ENCODE results near the gene TRDMT1.

TRDMT1 gene

DNA sequence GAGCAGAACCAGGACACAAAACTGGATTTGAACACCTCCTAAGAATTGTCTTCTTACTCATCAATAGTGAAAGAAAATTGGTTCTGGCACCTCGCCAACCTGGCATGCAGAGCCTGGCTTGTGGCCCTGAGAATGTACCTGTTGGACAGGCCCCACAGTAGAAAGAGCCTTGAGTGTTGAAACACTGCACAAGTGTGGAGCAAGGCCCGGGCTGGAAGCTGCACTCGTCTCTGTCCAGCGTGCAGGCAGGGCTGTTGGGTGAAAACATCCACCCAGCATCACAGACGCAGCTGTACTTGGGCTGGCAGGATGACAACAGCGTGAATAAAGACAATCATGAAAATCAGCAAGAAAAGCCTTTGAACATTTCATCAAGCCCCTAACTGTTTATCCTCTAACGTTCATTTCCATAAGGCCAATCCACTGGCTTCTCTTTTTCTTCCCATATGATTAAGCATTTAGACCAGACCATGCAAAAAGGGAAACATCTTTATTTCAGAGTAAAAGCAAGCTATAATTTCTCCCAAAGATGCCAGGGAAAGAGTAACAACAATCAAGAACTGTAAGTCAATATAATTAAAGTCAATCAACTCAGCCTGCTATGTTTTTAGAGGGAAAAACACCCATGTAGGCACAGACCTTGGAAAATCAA, 87.5 kb downstream of the TRDMT1 start:
- TF ChIP-seq CTCF (conservative IDR thresholded peaks at IDR 0.05; ENCODE audit: control insufficient read depth, insufficient read depth, low read depth, low read length), result no peak
- no peak overlapping the region for H3K4me3 ChIP-seq (ENCODE audit: control insufficient read depth, low read depth, low read length)
- DNase-seq (ENCODE audit: low read depth), result peak; percentile 67

DNA sequence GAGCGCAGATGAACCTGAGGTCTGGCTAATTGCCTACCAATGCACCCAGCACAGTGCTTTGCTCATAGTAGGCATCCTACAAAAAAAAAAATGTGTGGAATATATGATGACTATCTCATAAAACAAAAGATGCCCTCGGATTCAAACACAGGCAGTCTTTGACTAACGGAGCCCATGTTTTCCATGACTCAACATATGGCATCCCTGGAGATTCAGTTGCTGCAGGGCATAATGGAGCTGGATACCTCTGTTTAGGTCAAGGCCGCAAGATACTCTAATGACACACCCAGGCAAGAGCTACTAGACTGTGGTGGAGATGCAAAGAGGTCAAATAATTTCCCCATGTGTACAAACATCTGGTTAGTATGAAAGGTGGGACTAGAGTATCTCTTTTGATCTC, 88.1 kb downstream of the TRDMT1 start:
- no peak for TF ChIP-seq CTCF (conservative IDR thresholded peaks at IDR 0.05; ENCODE audit: control insufficient read depth, insufficient read depth, low read depth, low read length)
- no peak overlapping the region for H3K4me3 ChIP-seq (ENCODE audit: control insufficient read depth, low read depth, low read length)
- peak; percentile 11 for DNase-seq (ENCODE audit: low read depth)

GRCh38 chr10:17112566-17112965, 88.9 kb downstream of the TRDMT1 start:
- no peak for TF ChIP-seq CTCF (conservative IDR thresholded peaks at IDR 0.05; ENCODE audit: control insufficient read depth, insufficient read depth, low read depth, low read length)
- DNase-seq (ENCODE audit: low read depth), result no peak
- no peak overlapping the region for H3K4me3 ChIP-seq (ENCODE audit: control insufficient read depth, low read depth, low read length)

DNA sequence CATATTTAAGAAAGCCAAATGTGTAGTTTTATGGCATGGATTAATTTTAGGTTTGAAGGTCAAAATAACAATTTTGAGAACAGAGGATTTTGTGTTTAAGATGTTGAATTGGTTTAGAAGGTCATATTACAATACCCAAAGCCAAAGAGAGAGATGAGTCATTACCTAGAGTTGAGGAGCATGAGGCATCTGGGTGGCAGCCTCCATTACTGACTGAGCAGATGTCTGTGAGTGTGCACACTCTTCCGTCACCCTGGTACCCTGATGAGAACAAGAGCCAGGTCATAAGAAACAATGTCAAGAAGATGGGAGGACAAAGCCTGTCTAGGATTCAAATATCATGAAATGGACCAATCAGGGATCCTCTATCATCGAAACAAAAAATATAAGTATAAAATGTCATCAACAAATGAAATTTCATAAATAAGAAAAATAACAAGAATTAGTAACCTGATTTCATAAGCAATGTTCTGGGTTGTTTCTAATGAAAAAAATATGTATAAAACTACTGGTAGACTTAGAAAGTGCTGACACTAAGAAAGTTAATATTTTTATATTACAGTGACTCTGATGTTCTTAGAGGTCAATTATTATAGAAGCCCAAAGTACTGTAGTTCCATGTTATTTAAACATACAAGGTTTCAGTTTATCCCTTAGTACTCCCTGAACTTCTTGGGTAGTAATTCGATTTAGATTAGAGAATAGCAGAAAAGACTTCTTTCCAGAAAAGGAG, 91.8 kb downstream of the TRDMT1 start:
- no peak overlapping the region for H3K4me3 ChIP-seq (ENCODE audit: control insufficient read depth, low read depth, low read length)
- peak; percentile 93 for DNase-seq (ENCODE audit: low read depth)
- TF ChIP-seq CTCF (conservative IDR thresholded peaks at IDR 0.05; ENCODE audit: control insufficient read depth, insufficient read depth, low read depth, low read length), result no peak

- no peak for DNase-seq (ENCODE audit: low read depth)
- no peak overlapping the region for H3K4me3 ChIP-seq (ENCODE audit: control insufficient read depth, low read depth, low read length)
- TF ChIP-seq CTCF (conservative IDR thresholded peaks at IDR 0.05; ENCODE audit: control insufficient read depth, insufficient read depth, low read depth, low read length), result no peak
These were observed 92.4 kb downstream of the TRDMT1 start for GRCh38 chr10:17109046-17109445.

DNA sequence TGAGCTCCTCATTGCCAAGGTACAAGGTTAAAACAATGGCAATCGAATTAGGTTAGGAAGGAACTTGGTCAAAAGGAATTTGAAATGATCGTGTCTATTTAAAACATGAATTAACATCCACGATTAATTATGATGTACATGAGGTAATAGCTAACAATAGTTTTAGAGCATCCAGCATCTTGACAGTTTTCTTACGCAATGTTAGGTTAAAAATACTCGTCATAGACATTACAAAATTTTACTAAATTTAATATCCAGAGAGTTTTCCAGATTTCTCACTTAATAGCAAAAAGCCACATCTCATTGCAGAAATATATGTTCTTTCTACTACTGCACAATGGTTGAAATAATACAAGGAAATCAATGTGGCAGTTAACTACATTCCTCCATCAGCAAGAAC, 94.5 kb downstream of the TRDMT1 start:
- H3K4me3 ChIP-seq (ENCODE audit: control insufficient read depth, low read depth, low read length), result no peak overlapping the region
- DNase-seq (ENCODE audit: low read depth), result no peak
- no peak for TF ChIP-seq CTCF (conservative IDR thresholded peaks at IDR 0.05; ENCODE audit: control insufficient read depth, insufficient read depth, low read depth, low read length)
